NB4 (cell line): ENCODE data around the gene CDK13.

Experiments
- CTCF ChIP-seq: IDR thresholded peaks from one replicate; pipeline ENCODE4 v1.5.1; 2012; ENCODE audit warnings: low read depth, low read length
- POLR2A ChIP-seq: IDR thresholded peaks from 2 replicates; pipeline ENCODE4 v1.6.1; 2011; ENCODE audit warnings: mild to moderate bottlenecking; ENCODE audit not compliant: insufficient read length; ENCODE audit errors: extremely low read depth

DNA sequence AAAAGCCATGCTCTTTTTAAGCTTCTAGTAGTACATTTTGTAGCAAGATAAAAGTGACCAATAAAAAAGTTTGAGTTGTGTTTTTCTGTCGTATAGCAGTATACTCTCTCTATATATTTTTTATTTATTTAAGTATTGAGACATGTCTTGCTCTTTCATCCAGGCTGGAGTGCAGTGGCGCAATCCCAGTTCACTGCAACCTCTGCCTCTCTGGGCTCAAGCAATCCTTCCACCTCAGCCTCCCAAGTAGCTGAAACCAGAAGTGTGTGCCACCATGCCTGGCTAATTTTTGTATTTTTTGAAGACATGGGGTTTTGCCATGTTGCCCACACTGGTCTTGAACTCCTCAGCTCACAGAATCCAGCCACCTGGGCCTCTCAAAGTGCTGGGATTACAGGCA, 187.5 kb downstream of the CDK13 start:
- TF ChIP-seq POLR2A (no peak), CTCF (no peak)
